HepG2 (cell line): Measurements from ENCODE around the gene GFPT1. TPM values are rescaled to one million over a fixed set of nuclear protein-coding genes. Genes with fewer than 3 reads are reported as not detected.

ENCODE experiments used
- AHR ChIP-seq: IDR thresholded peaks from 2 replicates; pipeline ENCODE4 v1.6.1; 2018; ENCODE audit warnings: missing genetic modification reagents, missing compliant biosample characterization
- AKNA ChIP-seq: sonication (generic); formaldehyde crosslinking; IDR thresholded peaks from 2 replicates; pipeline ENCODE4 v1.4.0; 2020; ENCODE audit warnings: missing genetic modification reagents, borderline replicate concordance
- MXD1 ChIP-seq: sonication (generic); formaldehyde crosslinking; IDR thresholded peaks from 2 replicates; pipeline ENCODE4 v1.4.0; 2020; ENCODE audit warnings: mild to moderate bottlenecking, missing genetic modification reagents
- POLR2AphosphoS2 ChIP-seq: IDR thresholded peaks from 2 replicates; pipeline ENCODE4 v1.6.1; 2011; ENCODE audit warnings: low read depth, low read length, improper control_type of control experiment
- SNAI1 ChIP-seq: sonication (generic); formaldehyde crosslinking; IDR thresholded peaks from 2 replicates; pipeline ENCODE4 v1.5.0; 2020; ENCODE audit warnings: mild to moderate bottlenecking, missing genetic modification reagents, borderline replicate concordance
- TAF15 ChIP-seq: fragments of 200-400 bp; formaldehyde crosslinking; IDR thresholded peaks from one replicate; pipeline ENCODE4 v1.6.1; 2018; ENCODE audit warnings: mild to moderate bottlenecking, low read depth, low read length; ENCODE audit not compliant: poor library complexity, severe bottlenecking
- ZBTB38 ChIP-seq: sonication (generic); formaldehyde crosslinking; IDR thresholded peaks from 2 replicates; pipeline ENCODE4 v1.5.1; 2020; ENCODE audit warnings: mild to moderate bottlenecking, missing genetic modification reagents
- ZIK1 ChIP-seq: sonication (generic); formaldehyde crosslinking; IDR thresholded peaks from 2 replicates; pipeline ENCODE4 v1.5.0; 2020; ENCODE audit warnings: mild to moderate bottlenecking, low read depth, missing genetic modification reagents, borderline replicate concordance
- ZNF446 ChIP-seq: sonication (generic); formaldehyde crosslinking; IDR thresholded peaks from 2 replicates; pipeline ENCODE4 v1.5.0; 2020; ENCODE audit warnings: mild to moderate bottlenecking, missing genetic modification reagents
- ZNF543 ChIP-seq: sonication (generic); formaldehyde crosslinking; IDR thresholded peaks from 2 replicates; pipeline ENCODE4 v1.4.0; 2020; ENCODE audit warnings: mild to moderate bottlenecking, missing genetic modification reagents
- ZNF574 ChIP-seq: sonication (generic); formaldehyde crosslinking; IDR thresholded peaks from 2 replicates; pipeline ENCODE4 v1.4.0; 2020; ENCODE audit warnings: missing genetic modification reagents
- ZNF839 ChIP-seq: sonication (generic); formaldehyde crosslinking; IDR thresholded peaks from 2 replicates; pipeline ENCODE4 v1.4.0; 2020; ENCODE audit warnings: missing genetic modification reagents, mild to moderate bottlenecking, borderline replicate concordance
- polyA plus RNA-seq, 8 experiments: library from polyadenylated mRNA; depleted of rRNA in 3 of 8; stranded (reverse) in 7 of 8; unstranded in 1 of 8; fragments of >200 nt; fragmentation: Illumina TruSeq in 4 of 8; extraction: Trizol in 4 of 8; gene quantifications; 2 replicates each; pipeline versions ENCODE4 v1.2.1 to v1.2.3, GENCODE V29; 2011 to 2016; ENCODE audit warnings: low read depth in 4 of 8, missing spikeins in 1 of 8, mixed read lengths in 1 of 8; ENCODE audit not compliant: insufficient read depth in 1 of 8
- total RNA-seq, 5 experiments: library from RNA; depleted of rRNA; stranded (reverse); fragments of >200 nt; fragmentation: Illumina TruSeq; extraction: Trizol; gene quantifications; 2 replicates each; pipeline ENCODE4 v1.2.3, GENCODE V29; 2016; ENCODE audit warnings: low read depth in 1 of 5
- TF ChIP-seq, protein P1 (sequence below): sonication (generic); formaldehyde crosslinking; IDR thresholded peaks from 2 replicates; pipeline ENCODE4 v1.8.0; 2022; ENCODE audit warnings: low read depth, missing genetic modification reagents
- TF ChIP-seq, protein P2 (sequence below): sonication (generic); formaldehyde crosslinking; conservative IDR thresholded peaks from 2 replicates; pipeline ENCODE4 v1.4.0; 2020; ENCODE audit warnings: missing genetic modification reagents
- TF ChIP-seq, protein P3 (sequence below): IDR thresholded peaks from 2 replicates; pipeline ENCODE4 v1.6.1; 2016; ENCODE audit warnings: missing genetic modification reagents, missing compliant biosample characterization

The GFPT1 gene
- total and polyA plus RNA-seq, 2 of the 13 experiments (the other 11 are each of a cell fraction or from before 2014, with no cell fraction given): 24.0 to 84.9 TPM

GRCh38 chr2:69386789-69387734 lies at the start of gene GFPT1 (continued):
- TF ChIP-seq AKNA (CRISPR knock-in tag): no peak
- peak; percentile 78 for TF ChIP-seq ZNF446 (CRISPR knock-in tag)
- peak; percentile 89 for TF ChIP-seq ZBTB38 (CRISPR knock-in tag)
- peak; percentile 94 for TF ChIP-seq SNAI1 (CRISPR knock-in tag)
- TF ChIP-seq ZNF574 (CRISPR knock-in tag): peak; percentile 75; the same call in 1 of the 2 replicates
- TF ChIP-seq POLR2AphosphoS2: no peak; the same call in 1 of the 2 replicates
- TF ChIP-seq, protein P1, sequence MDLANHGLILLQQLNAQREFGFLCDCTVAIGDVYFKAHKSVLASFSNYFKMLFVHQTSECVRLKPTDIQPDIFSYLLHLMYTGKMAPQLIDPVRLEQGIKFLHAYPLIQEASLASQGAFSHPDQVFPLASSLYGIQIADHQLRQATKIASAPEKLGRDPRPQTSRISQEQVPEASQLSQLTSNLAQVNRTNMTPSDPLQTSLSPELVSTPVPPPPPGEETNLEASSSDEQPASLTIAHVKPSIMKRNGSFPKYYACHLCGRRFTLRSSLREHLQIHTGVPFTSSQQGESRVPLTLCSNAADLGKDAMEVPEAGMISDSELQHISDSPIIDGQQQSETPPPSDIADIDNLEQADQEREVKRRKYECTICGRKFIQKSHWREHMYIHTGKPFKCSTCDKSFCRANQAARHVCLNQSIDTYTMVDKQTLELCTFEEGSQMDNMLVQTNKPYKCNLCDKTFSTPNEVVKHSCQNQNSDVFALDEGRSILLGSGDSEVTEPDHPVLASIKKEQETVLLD (CRISPR knock-in tag): peak; percentile 84
- TF ChIP-seq ZNF839: no peak; the same call in 1 of the 2 replicates
- peak; percentile 73 for TF ChIP-seq MXD1 (CRISPR knock-in tag)
- TF ChIP-seq TAF15: peak; percentile 41
- TF ChIP-seq ZNF543 (CRISPR knock-in tag): no peak; the same call in 1 of the 2 replicates
- TF ChIP-seq, protein P2, sequence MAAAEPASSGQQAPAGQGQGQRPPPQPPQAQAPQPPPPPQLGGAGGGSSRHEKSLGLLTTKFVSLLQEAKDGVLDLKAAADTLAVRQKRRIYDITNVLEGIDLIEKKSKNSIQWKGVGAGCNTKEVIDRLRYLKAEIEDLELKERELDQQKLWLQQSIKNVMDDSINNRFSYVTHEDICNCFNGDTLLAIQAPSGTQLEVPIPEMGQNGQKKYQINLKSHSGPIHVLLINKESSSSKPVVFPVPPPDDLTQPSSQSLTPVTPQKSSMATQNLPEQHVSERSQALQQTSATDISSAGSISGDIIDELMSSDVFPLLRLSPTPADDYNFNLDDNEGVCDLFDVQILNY (CRISPR knock-in tag): peak; percentile 63; the same call in 1 of the 2 replicates
- peak; percentile 79; the same call in 1 of the 2 replicates for TF ChIP-seq AHR (CRISPR knock-in tag)
- no peak; the same call in none of the 2 replicates for TF ChIP-seq ZIK1 (CRISPR knock-in tag)
- TF ChIP-seq, protein P3, sequence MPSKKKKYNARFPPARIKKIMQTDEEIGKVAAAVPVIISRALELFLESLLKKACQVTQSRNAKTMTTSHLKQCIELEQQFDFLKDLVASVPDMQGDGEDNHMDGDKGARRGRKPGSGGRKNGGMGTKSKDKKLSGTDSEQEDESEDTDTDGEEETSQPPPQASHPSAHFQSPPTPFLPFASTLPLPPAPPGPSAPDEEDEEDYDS (CRISPR knock-in tag): peak; percentile 54
